Measurements from ENCODE around the gene MFSD12.
A peak's percentile ranks its signal among the peaks of the same experiment; 100 is the strongest.
"Not testable (repeated sequence)": the region's sequence is repeated elsewhere in the genome, so short reads cannot be mapped to it uniquely, and the experiment has no call there.

The MFSD12 gene

DNA sequence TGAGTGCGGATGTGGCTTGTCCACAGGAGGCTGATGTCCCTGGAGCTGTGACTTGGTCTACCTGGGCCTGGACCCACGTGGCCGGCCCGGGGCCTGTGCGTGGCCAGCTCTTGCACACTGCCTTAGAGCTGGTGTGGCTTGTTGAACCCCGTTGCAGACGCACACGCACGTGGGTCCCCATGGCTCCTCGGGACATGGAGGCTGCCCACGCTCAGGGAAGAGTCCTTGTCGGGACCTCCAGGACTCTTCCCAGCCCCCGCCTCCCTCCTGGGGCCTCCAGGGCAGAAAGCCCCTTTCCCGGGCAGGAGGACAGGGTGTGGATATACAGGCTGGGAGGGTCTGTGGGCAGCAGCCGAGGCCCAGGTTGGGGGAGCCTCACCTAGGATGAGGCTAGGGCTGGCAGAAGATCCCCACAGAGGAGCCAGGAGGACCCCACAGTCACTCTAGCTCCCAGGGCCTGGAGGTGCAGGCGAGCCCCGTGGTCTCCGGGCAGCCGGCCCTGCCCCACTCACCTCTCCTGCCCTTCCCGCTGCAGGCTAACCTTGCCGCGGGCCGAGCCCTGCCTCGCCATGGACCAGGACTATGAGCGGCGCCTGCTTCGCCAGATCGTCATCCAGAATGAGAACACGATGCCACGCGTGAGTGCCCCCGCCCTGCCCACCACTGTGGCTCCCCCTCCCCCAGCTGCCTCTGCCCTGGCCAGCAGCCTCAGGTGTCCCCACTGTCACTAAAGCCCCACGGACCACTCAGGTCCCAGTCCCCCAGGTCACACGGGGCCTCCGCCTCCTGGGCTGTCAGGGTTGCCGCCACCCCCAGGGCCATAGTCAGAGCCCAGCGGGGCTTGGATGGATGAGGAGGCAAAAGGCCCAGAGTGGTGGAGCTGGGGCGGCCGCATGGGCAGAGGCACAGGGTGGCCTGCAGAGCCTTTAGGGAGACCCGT lies 34.7 kb downstream of the MFSD12 start:
- no peak for DNase-seq (ENCODE audit: low spot score)

DNA sequence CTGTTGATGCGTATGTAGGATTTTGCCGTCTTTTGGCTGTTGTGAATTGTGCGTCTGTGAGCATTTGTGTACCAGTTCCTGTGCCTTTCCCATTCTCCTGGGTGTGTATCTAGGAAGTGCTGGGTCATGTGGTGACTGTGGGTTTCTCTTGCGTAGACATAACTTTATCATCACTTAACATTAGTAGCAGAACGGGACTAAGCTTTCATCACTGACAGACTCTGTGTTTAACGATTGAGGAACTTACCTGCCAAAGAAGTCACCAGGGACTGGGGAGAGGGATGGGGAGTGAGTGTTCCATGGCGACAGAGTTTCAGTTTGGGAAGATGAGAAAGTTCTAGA lies 36.3 kb downstream of the MFSD12 start:
- DNase-seq (ENCODE audit: low spot score), result no peak

GRCh38 chr19:3520166-3521103 lies 37.0 kb downstream of the MFSD12 start:
- no peak for DNase-seq (ENCODE audit: low spot score)

GRCh38 chr19:3519126-3519525 lies 38.3 kb downstream of the MFSD12 start:
- no peak for DNase-seq (ENCODE audit: low spot score)

DNA sequence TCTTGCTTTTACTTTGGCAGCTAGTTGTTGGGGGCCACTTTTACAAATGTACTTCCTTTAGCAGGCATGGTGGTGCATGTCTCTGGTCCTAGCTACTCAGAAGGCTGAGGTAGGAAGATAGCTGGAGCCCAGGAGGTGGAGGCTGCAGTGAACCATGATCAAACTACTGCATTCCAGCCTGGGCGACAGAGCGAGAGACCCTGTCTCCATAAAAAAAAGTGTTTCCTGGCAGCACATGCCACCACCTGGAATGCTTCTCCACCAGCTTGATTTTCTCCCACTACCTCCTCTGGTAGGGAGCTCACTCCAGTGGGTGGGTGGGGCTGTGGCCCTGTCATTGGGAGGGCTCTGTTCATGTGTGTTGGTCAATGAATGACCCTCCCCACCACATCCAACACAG lies 38.7 kb downstream of the MFSD12 start:
- no peak for DNase-seq (ENCODE audit: low spot score)

- no peak for DNase-seq (ENCODE audit: low spot score)
Observed at GRCh38 chr19:3518255-3518654, 39.1 kb downstream of the MFSD12 start.

GRCh38 chr19:3517638-3518037 lies 39.7 kb downstream of the MFSD12 start:
- DNase-seq (ENCODE audit: low spot score), result no peak

GRCh38 chr19:3516675-3517207 lies 40.6 kb downstream of the MFSD12 start:
- DNase-seq (ENCODE audit: low spot score), result no peak

- no peak for DNase-seq (ENCODE audit: low spot score)
Observed at GRCh38 chr19:3515891-3516422, 41.4 kb downstream of the MFSD12 start.

GRCh38 chr19:3514930-3515329 lies 42.5 kb downstream of the MFSD12 start:
- DNase-seq (ENCODE audit: low spot score), result no peak

DNA sequence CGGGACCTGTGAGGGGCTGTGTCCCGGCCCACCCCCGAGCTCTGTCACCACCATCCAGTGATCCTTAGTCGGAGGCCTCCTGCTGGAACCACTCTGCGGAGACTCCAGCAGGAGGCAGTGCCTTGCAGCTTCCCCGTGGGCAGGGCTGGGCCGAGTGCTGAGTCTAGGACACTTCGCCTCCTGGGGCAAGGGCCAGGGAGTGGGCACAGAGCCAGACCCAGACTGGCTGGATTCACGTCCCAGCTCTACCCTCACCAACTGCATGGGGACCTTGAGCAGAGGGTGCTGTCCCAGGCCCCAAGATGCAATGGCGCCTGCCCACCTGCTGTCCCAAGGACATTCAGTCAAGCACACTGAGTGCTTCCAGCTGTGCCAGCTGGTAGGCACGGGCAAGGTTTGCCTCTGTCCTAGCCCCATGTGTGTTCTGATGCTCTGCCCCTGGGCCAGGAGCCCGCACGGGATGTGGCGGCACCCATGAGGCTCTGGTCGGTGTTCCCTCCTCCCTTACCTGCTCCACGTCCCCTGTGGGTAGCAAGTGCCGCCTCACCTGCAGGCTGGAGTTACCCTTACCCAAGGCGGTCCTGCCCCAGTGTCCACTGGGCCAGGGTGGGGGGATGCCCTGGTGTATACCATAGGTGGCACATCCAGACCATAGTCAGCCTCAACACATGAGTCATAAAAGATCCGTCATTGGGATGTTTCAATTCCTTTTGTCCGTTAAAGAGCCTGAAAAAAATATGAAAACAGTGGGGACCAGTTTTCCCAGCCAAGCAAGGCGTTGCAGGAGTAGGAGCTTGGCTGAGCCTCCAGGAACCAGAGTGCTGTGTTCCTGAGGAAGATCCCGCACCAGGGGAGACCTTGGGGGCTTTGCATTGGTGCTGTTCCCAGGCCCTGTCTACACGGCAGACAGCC lies 43.9 kb downstream of the MFSD12 start:
- DNase-seq (ENCODE audit: low spot score), result no peak

DNA sequence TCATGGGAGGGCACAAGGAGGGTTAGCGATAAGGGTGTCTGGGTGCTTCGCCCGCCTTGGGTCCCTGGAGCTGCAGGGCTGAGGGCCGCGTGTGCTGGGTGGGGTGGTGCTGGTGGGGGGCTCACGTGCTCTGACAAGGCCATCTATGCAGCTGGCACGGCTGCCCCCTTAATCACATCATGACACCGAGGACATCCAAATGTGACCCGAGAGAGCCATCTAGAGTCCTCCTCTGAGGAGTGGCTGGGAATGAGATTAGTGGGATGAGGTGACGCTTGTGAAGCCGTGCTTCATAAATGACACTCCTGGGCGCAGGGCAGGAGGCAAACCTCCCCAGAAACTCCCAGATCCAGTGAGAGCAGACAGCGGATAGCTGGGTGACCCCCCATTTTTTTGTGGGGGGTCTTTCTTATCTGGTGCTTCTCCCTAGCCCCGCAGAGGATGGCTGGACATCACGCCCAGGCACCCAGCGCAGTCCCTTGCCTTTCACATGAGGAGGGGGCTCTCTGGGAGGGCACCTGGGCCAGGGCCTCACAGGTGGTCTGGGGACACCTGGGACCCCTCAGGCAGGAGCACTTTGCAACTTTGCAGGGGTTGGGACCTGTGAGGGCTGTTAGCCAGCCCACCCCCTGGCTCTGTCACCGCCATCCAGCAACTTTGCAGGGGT lies 44.7 kb downstream of the MFSD12 start:
- no peak for DNase-seq (ENCODE audit: low spot score)

DNA sequence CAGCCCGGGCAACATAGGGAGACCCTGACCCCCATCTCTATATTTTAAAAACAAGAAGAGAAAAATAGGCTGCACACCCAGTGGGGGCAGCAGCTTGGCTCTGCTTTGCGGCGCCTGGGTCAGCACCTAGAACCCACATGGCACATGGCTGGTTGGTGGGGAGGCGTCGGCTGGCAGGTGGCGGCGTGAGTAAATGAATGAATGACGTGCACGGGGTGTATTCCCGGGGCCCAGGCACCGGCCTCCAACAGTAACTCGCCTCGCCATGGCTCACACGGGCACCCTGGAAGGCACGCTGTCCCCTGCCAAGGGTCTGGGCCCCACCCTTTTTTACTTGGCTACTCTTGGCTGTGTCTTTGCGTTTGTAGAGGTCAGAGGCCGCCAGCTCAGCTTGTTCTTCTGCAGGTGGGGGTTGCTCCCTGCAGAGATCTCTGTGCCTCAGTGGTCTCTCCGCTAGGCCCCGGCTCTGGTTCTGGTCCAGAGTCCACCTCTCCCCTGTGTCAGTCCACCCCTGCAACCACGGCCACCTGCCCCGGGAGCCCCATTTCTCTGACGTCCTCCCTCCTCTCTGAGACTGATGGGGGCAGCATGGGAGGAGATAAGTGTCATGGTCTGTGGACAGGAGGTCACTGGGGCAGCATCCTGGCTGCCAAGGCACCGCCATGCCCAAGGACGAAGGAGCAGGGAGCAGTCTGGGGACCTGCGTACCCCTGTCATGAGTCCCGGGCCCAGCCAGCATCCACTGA lies 45.7 kb downstream of the MFSD12 start:
- no peak for DNase-seq (ENCODE audit: low spot score)

DNA sequence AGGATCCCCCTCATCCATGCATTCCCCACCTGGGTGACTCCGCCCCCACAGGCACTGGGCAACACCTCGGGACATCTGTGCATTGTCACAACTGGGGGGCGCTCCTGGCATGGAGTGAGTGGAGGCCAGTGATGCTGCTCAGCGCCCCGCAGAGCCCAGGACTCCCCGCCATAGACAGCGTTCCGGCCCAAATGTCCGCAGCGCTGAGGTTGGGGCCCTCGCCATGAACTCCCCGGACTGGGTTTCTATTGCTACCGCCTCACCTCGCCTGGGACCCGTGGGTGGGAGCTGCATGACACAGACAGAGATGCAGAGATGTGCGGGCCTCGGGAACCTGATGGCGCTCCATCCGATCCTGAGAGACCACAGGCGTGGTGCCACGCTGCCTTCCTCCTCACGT lies 46.7 kb downstream of the MFSD12 start:
- DNase-seq (ENCODE audit: low spot score), result no peak

DNA sequence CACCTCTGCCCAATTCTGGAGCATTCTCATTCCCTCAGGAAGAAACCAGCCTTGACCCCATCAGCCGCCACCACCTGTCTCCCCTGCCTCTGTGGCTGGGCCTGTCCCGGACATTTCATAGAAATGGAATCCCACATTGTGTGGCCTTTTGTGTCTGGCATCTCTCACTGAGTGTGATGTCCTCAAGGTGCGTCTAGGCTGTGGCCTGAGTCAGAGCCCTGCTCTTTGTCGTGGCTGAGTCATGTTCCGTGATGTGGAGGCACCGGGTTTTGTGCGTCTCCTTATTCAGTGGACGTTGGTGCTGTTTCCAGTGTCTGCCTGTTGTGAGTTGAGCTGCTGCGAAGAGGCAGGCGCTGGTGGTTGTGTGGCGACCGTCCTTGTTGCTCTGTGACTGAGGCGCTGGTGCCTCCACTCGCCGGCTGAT lies 47.8 kb downstream of the MFSD12 start:
- DNase-seq (ENCODE audit: low spot score), result peak; percentile 71

DNA sequence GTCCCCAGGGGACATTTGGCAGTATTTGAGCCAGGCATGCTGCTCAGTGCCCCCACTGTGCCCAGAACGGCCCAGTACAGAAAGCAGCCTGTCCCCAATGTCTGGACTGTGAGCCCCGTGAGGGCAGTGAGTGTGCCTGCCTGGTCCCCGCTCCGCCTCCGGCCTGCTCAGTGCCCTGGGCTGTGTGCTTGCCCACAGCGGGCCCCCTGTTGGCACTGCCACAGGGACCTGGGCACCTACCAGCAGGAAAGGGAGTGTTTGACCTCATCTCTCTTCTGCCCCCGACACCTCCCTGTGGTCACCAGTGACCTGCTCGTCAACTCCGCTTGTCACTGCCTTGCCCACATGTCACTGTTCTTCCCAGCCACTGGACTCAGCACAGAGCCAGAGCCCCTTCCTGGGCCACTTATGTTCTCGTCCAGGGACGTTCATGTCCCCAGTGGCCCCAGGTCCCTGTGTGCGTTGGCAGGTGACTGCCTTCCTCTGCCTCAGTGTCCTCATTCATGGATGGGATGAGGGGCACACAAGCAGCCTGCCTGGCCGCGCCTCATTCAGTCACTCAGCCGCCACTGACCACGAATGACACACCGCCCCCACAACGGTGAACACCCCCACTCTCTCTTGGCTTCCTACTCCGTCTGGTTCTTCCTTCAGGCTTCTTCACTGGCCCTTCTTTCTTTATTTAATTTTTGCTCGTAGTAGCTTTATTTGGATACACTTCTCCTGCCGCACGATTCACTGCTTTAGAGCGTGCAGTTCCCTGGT lies 48.4 kb downstream of the MFSD12 start:
- no peak for DNase-seq (ENCODE audit: low spot score)

GRCh38 chr19:3508121-3508661 lies 49.2 kb downstream of the MFSD12 start:
- not testable (repeated sequence) for DNase-seq (ENCODE audit: low spot score)

- no peak for DNase-seq (ENCODE audit: low spot score)
Observed at GRCh38 chr19:3507371-3508120, 49.8 kb downstream of the MFSD12 start.
